ENCODE measurements around the gene MYEOV.

Gene MYEOV

GRCh38 chr11:69293819-69294505 is at the start of gene MYEOV:
MYEOV (plus strand) TSS chr11:69294155; CDS start chr11:69295355, 1,200 bp downstream.
- no peak for DNase-seq

- no peak for DNase-seq
These were observed 49.7 kb upstream of the MYEOV start for GRCh38 chr11:69244266-69244665.

GRCh38 chr11:69245041-69245440 is 48.9 kb upstream of the MYEOV start:
- no peak for DNase-seq

GRCh38 chr11:69245491-69246345 is 48.2 kb upstream of the MYEOV start:
- no peak for DNase-seq

- no peak for DNase-seq
These were observed 44.4 kb upstream of the MYEOV start for GRCh38 chr11:69249311-69250185.

- no peak for DNase-seq
These were observed 43.5 kb upstream of the MYEOV start for GRCh38 chr11:69250186-69251056.

- DNase-seq = no peak
These were observed 42.9 kb upstream of the MYEOV start for GRCh38 chr11:69251057-69251393.

GRCh38 chr11:69251639-69252489 is 42.1 kb upstream of the MYEOV start:
- no peak for DNase-seq

GRCh38 chr11:69252490-69252837 is 41.5 kb upstream of the MYEOV start:
- no peak for DNase-seq

- no peak for DNase-seq
These were observed 40.9 kb upstream of the MYEOV start for GRCh38 chr11:69253028-69253427.

GRCh38 chr11:69257134-69257533 is 36.8 kb upstream of the MYEOV start:
- DNase-seq = no peak

- no peak for DNase-seq
These were observed 35.9 kb upstream of the MYEOV start for GRCh38 chr11:69257838-69258658.

- no peak for DNase-seq
These were observed 34.9 kb upstream of the MYEOV start for GRCh38 chr11:69259096-69259495.

- DNase-seq = no peak
These were observed 33.3 kb upstream of the MYEOV start for GRCh38 chr11:69260622-69261021.

GRCh38 chr11:69261116-69261515 is 32.8 kb upstream of the MYEOV start:
- no peak for DNase-seq

GRCh38 chr11:69262918-69263735 is 30.8 kb upstream of the MYEOV start:
- DNase-seq = no peak

- no peak for DNase-seq
These were observed 30.3 kb upstream of the MYEOV start for GRCh38 chr11:69263736-69264052.

GRCh38 chr11:69264486-69264885 is 29.5 kb upstream of the MYEOV start:
- no peak for DNase-seq

- DNase-seq = no peak
These were observed 28.7 kb upstream of the MYEOV start for GRCh38 chr11:69265210-69265609.

Measured in femur (tissue), 1 donor.